Glomerular visceral epithelial cell (primary cell): ENCODE data around the gene MED17.
"Not testable (repeated sequence)": the region's sequence is repeated elsewhere in the genome, so short reads cannot be mapped to it uniquely, and the experiment has no call there.

Experiments
- DNase-seq: peaks from one replicate; pipeline ENCODE4 v3.0.0-alpha.2; 2016; ENCODE audit errors: extremely low spot score

MED17 gene

DNA sequence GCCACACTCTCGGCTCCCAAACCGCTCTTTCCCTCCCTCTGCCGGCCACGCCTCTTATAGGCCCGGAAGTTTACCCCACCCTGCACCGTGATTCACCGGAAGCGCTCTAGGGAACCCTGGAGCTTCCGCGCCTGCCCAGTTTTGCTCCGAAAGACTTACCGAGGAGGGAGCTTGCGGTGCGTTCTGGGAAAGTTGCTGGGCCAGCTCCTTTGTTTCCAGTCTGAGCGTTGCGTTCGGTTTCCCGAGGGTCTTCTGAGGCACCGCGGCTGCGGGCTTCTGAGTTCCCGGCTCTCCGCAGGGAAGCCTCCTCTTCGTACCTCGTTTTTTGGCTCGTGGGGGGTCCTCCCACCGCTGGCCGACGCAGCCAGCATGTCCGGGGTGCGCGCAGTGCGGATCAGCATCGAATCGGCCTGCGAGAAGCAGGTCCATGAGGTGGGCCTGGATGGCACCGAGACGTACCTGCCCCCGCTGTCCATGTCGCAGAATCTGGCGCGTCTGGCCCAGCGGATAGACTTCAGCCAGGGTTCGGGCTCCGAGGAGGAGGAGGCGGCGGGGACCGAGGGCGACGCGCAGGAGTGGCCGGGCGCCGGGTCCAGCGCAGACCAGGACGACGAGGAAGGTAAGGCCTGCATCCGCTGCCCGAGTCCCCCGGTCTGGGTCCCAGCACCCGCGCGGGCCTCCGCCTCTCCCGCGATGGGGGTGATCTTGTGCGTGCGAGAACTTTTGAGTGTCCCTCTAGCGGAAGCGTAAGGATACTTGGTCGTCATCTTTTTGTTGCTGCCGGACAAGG, at the start of gene MED17:
Gene MED17 (plus strand): TSS at position 138 of the 790 bp plus-strand sequence. CDS start 232 bp downstream, at position 370.
- peak; percentile 90 for DNase-seq

- DNase-seq: no peak
Measured at GRCh38 chr11:93734427-93735222, 49.5 kb upstream of the MED17 start.

GRCh38 chr11:93735627-93736026, 48.5 kb upstream of the MED17 start:
- DNase-seq: no peak

DNA sequence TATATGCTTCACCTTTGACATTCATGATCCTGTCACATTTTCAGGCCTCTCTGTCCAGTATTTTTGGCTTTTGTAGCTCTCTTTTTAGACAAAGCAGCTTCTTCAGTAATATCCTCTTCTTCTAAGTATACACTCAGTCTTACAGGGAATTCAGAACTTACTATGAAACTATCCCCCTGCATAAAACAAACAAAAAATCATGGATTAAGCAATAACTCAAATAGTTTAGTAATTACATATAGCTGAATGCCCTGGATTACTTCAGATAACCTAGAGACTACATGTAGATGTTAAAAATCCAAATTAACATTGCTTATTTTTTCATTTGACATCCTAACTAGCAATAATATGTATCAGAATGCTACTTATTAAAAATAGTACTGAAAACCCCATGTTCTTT, 48.0 kb upstream of the MED17 start:
- DNase-seq: no peak

DNA sequence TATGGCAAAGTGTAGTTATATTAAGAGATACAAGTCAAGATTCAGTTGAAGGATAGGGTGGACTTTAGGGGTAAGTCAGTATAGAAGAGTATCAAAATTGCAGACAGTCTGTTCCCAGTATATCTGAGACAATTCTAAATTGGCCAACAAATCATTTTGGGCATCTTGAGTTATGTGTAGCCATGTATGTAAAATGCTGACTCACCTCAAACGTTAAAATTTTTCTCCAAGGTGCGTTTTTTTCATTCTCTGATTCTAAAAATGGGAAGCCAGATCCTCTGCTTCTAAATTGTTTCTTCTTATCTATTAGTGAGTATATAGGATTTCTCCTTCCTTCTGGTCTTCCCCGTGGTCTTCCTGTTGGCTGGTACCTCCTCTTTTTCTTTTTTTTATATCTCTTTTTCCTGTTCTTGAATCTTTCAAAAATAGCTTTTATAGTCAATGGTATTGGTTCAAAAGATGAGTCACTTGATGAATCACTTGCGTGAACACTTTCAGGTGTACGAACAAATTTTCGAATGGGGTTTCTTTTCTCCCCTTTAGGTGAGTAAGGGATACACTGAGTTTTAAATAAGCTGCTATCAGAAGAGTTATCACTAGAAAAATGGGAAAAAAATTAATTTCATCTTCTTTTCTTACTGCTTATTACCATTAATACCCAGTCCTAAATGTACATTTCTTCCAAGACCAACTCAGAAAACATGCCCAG, 46.0 kb upstream of the MED17 start:
- DNase-seq: no peak

- DNase-seq: no peak
Measured at GRCh38 chr11:93738647-93739081, 45.4 kb upstream of the MED17 start.

GRCh38 chr11:93740031-93740729, 43.9 kb upstream of the MED17 start:
- DNase-seq: peak; percentile 50

GRCh38 chr11:93740730-93741093, 43.4 kb upstream of the MED17 start:
- peak; percentile 62 for DNase-seq

GRCh38 chr11:93741094-93741881, 42.8 kb upstream of the MED17 start, which contains the start of the genes C11orf54 and TAF1D:
Gene C11orf54, plus strand, starts transcription at chr11:93741672. Its CDS starts 5,722 bp downstream, at chr11:93747394.
Gene TAF1D, minus strand, starts transcription at chr11:93741495. Its CDS starts 2,191 bp downstream, at chr11:93739304.
- DNase-seq: peak; percentile 97

- DNase-seq: peak; percentile 63
Measured at GRCh38 chr11:93741882-93742226, 42.2 kb upstream of the MED17 start.

- DNase-seq: no peak
Measured at GRCh38 chr11:93743291-93743690, 40.8 kb upstream of the MED17 start.

GRCh38 chr11:93744669-93745004, 39.4 kb upstream of the MED17 start:
- no peak for DNase-seq

- not testable (repeated sequence) for DNase-seq
Measured at GRCh38 chr11:93745005-93745755, 38.9 kb upstream of the MED17 start.

- DNase-seq: no peak
Measured at GRCh38 chr11:93746101-93746500, 38.0 kb upstream of the MED17 start.

GRCh38 chr11:93747122-93747521, 37.0 kb upstream of the MED17 start:
- DNase-seq: no peak

DNA sequence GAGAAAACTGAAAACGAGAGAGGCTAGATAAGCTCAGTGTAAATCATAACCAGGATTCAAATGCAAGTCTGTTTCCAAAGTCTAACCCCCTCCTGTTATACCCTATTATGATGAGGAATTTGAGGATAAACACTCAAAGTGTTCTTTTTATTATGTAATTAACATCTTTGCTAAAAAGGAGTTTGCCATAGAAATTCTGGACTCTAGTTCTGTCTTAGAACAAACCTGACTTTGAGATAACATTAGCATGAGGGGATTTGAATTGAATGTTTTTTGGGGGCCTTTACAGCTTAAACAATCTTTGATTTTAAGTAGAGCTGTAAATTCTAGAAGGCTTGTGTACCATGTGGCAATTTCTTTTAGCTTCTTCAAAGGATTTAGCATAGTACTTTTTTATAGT, 33.1 kb upstream of the MED17 start:
- no peak for DNase-seq

GRCh38 chr11:93753241-93753640, 30.8 kb upstream of the MED17 start:
- no peak for DNase-seq

DNA sequence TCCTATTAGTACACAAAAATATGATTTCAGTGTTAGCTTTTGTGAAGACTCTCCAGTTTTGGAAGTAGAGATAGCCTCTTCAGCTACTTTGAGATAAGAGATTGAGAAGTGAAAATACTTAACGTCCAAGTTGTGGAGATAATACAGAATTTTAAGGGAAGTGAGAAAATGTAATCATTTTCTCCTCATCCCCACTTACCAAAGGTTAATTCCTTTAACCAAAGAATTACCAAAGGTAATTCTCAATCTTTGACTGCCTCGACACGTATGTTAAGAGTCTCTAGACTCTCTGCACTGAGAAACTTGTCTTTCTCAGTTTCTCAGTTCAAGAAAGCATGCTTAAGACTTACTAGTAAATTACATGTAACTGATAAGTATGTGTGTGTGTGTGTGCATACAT, 27.3 kb upstream of the MED17 start:
- no peak for DNase-seq

DNA sequence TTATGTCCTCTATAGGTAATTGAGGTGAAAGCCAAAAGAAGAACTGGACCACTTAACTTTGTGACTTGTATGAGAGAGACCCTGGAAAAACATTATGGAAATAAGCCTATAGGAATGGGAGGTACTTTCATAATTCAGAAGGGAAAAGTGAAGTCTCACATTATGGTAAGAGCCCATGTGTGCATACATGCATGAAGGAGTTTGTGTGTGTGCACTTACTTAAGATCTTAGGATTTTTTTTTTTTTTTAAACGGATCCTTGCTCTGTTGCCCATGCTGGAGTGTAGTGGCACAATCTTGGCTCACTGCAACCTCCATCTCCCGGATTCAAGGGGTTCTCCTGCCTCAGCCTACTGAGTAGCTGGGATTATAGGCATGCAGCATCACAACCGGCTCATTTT, 26.8 kb upstream of the MED17 start:
- no peak for DNase-seq
